GM10266 (cell line): ENCODE measurements around the gene CHST11.

Source experiments
- DNase-seq: peaks from one replicate; pipeline ENCODE4 v3.0.0; 2012; ENCODE audit errors: extremely low spot score
- CTCF ChIP-seq: IDR thresholded peaks from 2 replicates; pipeline ENCODE4 v1.5.1; 2012; ENCODE audit warnings: mild to moderate bottlenecking, low read depth; ENCODE audit not compliant: control insufficient read depth, insufficient read depth; ENCODE audit errors: missing control alignments

The CHST11 gene

GRCh38 chr12:104751594-104751993 lies 294.8 kb downstream of the CHST11 start:
- no peak for DNase-seq
- TF ChIP-seq CTCF: no peak

GRCh38 chr12:104752016-104752415 lies 295.3 kb downstream of the CHST11 start:
- TF ChIP-seq CTCF: no peak
- no peak for DNase-seq

- no peak for TF ChIP-seq CTCF
- DNase-seq: no peak
Observed at GRCh38 chr12:104752881-104753280, 296.1 kb downstream of the CHST11 start.

- no peak for DNase-seq
- TF ChIP-seq CTCF: no peak
Observed at GRCh38 chr12:104756901-104757300, 300.2 kb downstream of the CHST11 start.

GRCh38 chr12:104758771-104759170 lies 302.0 kb downstream of the CHST11 start:
- DNase-seq: no peak
- no peak for TF ChIP-seq CTCF

GRCh38 chr12:104761091-104761490 lies 304.3 kb downstream of the CHST11 start:
- no peak for DNase-seq
- TF ChIP-seq CTCF: no peak

- DNase-seq: no peak
- no peak for TF ChIP-seq CTCF
Observed at GRCh38 chr12:104761611-104762010, 304.9 kb downstream of the CHST11 start.
